GM23248 (cell line): ENCODE data around the gene TNFAIP8L1. TPM values are rescaled to one million over a fixed set of nuclear protein-coding genes. Genes with fewer than 3 reads are reported as not detected.

Source experiments
- DNase-seq: peaks from one replicate; pipeline ENCODE4 v3.0.0-alpha.2; 2015
- H2AFZ ChIP-seq: fragments of 200-600 bp; sonication (generic); 2 replicates; pipeline ENCODE4 v1.6.1; 2016; ENCODE audit warnings: antibody characterized with exemption
- H3F3A ChIP-seq: fragments of 200-600 bp; sonication (generic); 2 replicates; pipeline ENCODE4 v1.6.1; 2016; ENCODE audit warnings: mild to moderate bottlenecking, antibody characterized with exemption, mixed run types; ENCODE audit not compliant: insufficient read depth
- H3K27ac ChIP-seq: fragments of 200-600 bp; sonication (generic); 2 replicates; pipeline ENCODE4 v1.5.1; 2016; ENCODE audit warnings: mild to moderate bottlenecking
- H3K27me3 ChIP-seq: fragments of 200-600 bp; sonication (generic); replicated peaks from 2 replicates; pipeline ENCODE4 v1.6.1; 2016; ENCODE audit warnings: mild to moderate bottlenecking; ENCODE audit not compliant: insufficient read depth
- H3K36me3 ChIP-seq: fragments of 200-600 bp; sonication (generic); 2 replicates; pipeline ENCODE4 v1.6.1; 2016; ENCODE audit warnings: low read depth, mild to moderate bottlenecking
- H3K4me1 ChIP-seq: fragments of 200-600 bp; sonication (generic); 2 replicates; pipeline ENCODE4 v1.6.1; 2016; ENCODE audit warnings: mild to moderate bottlenecking; ENCODE audit not compliant: insufficient read depth
- H3K4me2 ChIP-seq: fragments of 200-600 bp; sonication (generic); one replicate; pipeline ENCODE4 v1.6.1; 2016; ENCODE audit warnings: mild to moderate bottlenecking; ENCODE audit not compliant: unreplicated experiment
- H3K4me3 ChIP-seq: fragments of 200-600 bp; sonication (generic); 2 replicates; pipeline ENCODE4 v1.5.1; 2016; ENCODE audit warnings: mild to moderate bottlenecking
- H3K79me2 ChIP-seq: fragments of 200-600 bp; sonication (generic); 2 replicates; pipeline ENCODE4 v1.6.1; 2016; ENCODE audit warnings: mild to moderate bottlenecking; ENCODE audit not compliant: insufficient read depth
- H3K9ac ChIP-seq: fragments of 200-600 bp; sonication (generic); 2 replicates; pipeline ENCODE4 v1.6.1; 2016; ENCODE audit warnings: mild to moderate bottlenecking
- H3K9me2 ChIP-seq: fragments of 200-600 bp; sonication (generic); 2 replicates; pipeline ENCODE4 v1.6.1; 2016; ENCODE audit warnings: mixed run types, mild to moderate bottlenecking, moderate library complexity; ENCODE audit not compliant: insufficient read depth
- H3K9me3 ChIP-seq: fragments of 200-600 bp; sonication (generic); one replicate; pipeline ENCODE4 v1.6.1; 2017; ENCODE audit warnings: low read depth
- H4K20me1 ChIP-seq: fragments of 200-600 bp; sonication (generic); 2 replicates; pipeline ENCODE4 v1.6.0; 2016; ENCODE audit not compliant: insufficient read depth
- EZH2 ChIP-seq: fragments of 200-600 bp; sonication (generic); IDR thresholded peaks from 2 replicates; pipeline ENCODE4 v1.6.1; 2018; ENCODE audit warnings: antibody characterized with exemption, mild to moderate bottlenecking; ENCODE audit not compliant: insufficient read depth, poor library complexity, severe bottlenecking
- EZH2phosphoT487 ChIP-seq: fragments of 200-600 bp; sonication (generic); IDR thresholded peaks from 2 replicates; pipeline ENCODE4 v1.6.1; 2018; ENCODE audit warnings: antibody characterized with exemption, moderate library complexity, mild to moderate bottlenecking, low read depth; ENCODE audit not compliant: insufficient read depth
- WGBS, 2 experiments: methylation state at CpG; one replicate each; pipeline ENCODE4 v1.1.6; 2015 to 2017; ENCODE audit warnings: low lambda C conversion rate in 2 of 2, low coverage in 1 of 2; ENCODE audit errors: missing lambda C conversion rate in 2 of 2; 5-methylcytosine and 5-hydroxymethylcytosine counted together
- in situ Hi-C: fragments of 300-500 bp; cut with MboI; formaldehyde crosslinking; loops from 2 replicates; pipeline ENCODE4 v1.15.0; 2020
- polyA plus RNA-seq: library from polyadenylated mRNA; unstranded; fragments of >200 nt; fragmentation: Nextera tagmentation; extraction: Ambion mirVana; gene quantifications from 2 replicates; pipeline ENCODE4 v1.2.1, GENCODE V29; 2016
- total RNA-seq: library from RNA; depleted of rRNA; stranded (reverse); fragments of >200 nt; shearing (Covaris generic); gene quantifications from 2 replicates; pipeline ENCODE4 v1.2.3, GENCODE V29; 2014

Gene TNFAIP8L1
- total and polyA plus RNA-seq, 2 experiments from 2014 or later: 0.86 to 2.0 TPM

GRCh38 chr19:4618019-4618418 lies 21.3 kb upstream of the TNFAIP8L1 start:
- H3K4me2 ChIP-seq: no peak overlapping the region
- no peak overlapping the region for H3K9ac ChIP-seq
- no peaks in the 10 kb centered on the region for H4K20me1 ChIP-seq
- H3K79me2 ChIP-seq: no peaks in the 10 kb centered on the region
- no peak for DNase-seq
- no peaks in the 10 kb centered on the region for H3K4me1 ChIP-seq
- H3K4me3 ChIP-seq: no peak overlapping the region
- no peaks in the 10 kb centered on the region for H3K36me3 ChIP-seq
- peaks cover 27% of the 10 kb centered on the region for H3K27me3 ChIP-seq
- TF ChIP-seq EZH2 (no peak), EZH2phosphoT487 (no peak)
- WGBS, 2 experiments: 43 to 54% methylated on average over 3 to 6 of the region's 6 CpGs
- no peaks in the 10 kb centered on the region for H3K9me3 ChIP-seq
- no peak overlapping the region for H2AFZ ChIP-seq
- in situ Hi-C loops: no loop called here
- H3F3A ChIP-seq: no peaks in the 10 kb centered on the region
- no peaks in the 10 kb centered on the region for H3K9me2 ChIP-seq
- no peak overlapping the region for H3K27ac ChIP-seq

DNA sequence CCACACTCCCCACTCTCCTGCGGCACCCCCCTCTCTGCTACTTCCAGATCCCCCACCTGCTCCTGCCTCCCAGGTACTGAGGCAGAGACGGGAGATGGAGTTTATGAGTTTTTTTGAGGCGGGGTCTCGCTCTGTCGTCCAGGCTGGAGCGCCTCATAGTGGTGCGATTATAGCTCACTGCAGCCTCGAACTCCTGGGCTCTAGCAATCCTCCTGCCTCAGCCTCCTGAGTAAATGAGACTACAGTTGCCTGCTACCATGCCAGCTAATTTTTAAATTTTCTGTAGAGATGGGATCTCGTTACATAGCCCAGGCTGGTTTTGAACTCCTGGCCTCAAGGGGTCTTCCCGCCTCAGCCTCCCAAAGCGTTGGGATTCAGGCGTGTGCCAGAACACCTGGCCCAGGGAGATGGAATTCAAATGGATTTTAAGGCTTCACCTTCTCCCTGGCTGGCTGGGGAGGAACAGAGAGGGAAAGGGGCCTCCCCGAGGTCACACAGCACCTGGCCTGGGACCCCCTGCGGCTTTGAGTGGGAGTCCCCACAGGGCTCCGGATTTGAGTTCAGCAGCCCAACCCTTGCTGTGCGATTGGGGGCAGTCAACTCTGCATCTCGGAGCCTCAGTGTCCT lies 19.5 kb upstream of the TNFAIP8L1 start:
- no peaks in the 10 kb centered on the region for H4K20me1 ChIP-seq
- no peaks in the 10 kb centered on the region for H3K79me2 ChIP-seq
- WGBS, 2 experiments: 62 to 67% methylated on average over 17 of the region's 17 CpGs
- no peaks in the 10 kb centered on the region for H3K9me3 ChIP-seq
- no peak overlapping the region for H3K4me2 ChIP-seq
- H3K9me2 ChIP-seq: no peaks in the 10 kb centered on the region
- no peak for DNase-seq
- H3K27me3 ChIP-seq: peaks cover 28% of the 10 kb centered on the region
- no peak for TF ChIP-seq EZH2phosphoT487
- no peak for TF ChIP-seq EZH2
- no peaks in the 10 kb centered on the region for H3F3A ChIP-seq
- H3K36me3 ChIP-seq: no peaks in the 10 kb centered on the region
- H2AFZ ChIP-seq: no peak overlapping the region
- H3K9ac ChIP-seq: no peak overlapping the region
- H3K4me1 ChIP-seq: no peaks in the 10 kb centered on the region
- in situ Hi-C loops: no loop called here
- no peak overlapping the region for H3K4me3 ChIP-seq
- no peak overlapping the region for H3K27ac ChIP-seq

DNA sequence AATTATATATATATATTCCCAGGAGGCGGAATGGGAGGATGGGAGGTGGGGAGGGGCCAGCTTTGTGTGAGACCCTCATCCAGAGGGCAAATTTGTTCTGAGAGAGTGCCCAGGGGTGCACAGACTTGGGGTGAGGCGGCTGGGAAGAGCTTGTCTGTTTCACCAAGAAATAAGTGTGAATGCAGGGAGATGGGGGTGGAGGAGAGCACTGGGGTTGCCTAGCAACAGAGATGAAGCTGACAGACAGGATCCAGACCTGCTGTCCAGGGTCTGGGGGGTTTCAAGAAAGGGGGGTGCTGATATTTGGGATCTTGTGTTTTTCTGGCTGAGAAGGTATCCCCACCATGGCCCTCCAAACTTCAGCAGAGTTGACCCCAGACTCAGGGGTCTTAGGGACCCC lies 18.6 kb upstream of the TNFAIP8L1 start:
- Histone ChIP-seq H3K27ac (no peak overlapping the region), H3K4me3 (no peak overlapping the region), H3K36me3 (no peaks in the 10 kb centered on the region), H3F3A (no peaks in the 10 kb centered on the region), H3K9me3 (no peaks in the 10 kb centered on the region), H4K20me1 (no peaks in the 10 kb centered on the region), H3K9ac (no peak overlapping the region), H3K4me1 (no peaks in the 10 kb centered on the region), H3K9me2 (no peaks in the 10 kb centered on the region), H2AFZ (no peak overlapping the region), H3K4me2 (no peak overlapping the region), H3K27me3 (peaks cover 28% of the 10 kb centered on the region), H3K79me2 (no peaks in the 10 kb centered on the region)
- 3 to 6% methylated on average over 2 of the region's 2 CpGs for WGBS, 2 experiments
- TF ChIP-seq EZH2 (no peak), EZH2phosphoT487 (no peak)
- in situ Hi-C loops: no loop called here
- peak; percentile 49 for DNase-seq

DNA sequence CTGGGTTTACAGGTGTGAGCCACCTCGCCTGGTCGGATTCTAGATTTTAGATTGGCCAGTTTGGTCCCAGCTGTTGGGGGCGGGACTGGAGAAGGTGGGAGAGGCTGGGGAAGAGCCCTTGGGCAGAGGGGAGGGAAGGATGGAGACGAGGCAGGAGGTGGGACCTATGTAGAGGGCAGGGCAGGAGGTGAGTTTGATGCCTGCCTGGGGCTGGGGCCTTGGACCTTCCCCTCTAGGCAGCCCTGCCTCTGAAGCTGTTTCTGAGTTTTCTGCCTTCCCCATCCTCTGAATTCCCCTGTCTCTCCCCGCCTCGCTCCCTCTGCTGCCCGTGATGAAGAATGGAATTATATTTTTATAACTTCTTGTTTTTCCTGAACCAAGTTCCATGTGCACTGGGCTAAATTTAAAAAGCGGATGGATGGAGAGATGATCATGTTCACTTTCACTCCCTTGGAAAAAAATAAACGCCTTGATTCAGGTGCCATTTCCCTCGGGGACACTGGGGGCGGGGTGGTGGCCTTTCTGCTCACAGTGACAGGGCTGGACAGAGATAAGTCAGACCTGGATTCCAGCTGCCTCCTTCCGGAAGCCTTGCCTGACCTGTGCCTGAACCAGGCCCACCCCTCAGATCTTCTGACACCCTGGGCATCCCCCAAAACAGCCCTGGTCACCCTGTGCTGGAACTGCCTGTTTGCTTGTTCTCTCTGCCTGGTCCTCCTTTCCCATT lies 16.5 kb upstream of the TNFAIP8L1 start:
- no peak for DNase-seq
- Histone ChIP-seq H3K4me2 (no peak overlapping the region), H3K36me3 (no peaks in the 10 kb centered on the region), H3K9me3 (no peaks in the 10 kb centered on the region), H3K27me3 (peaks cover 28% of the 10 kb centered on the region), H3K9ac (no peak overlapping the region), H3K9me2 (no peaks in the 10 kb centered on the region), H2AFZ (no peak overlapping the region), H3K4me3 (no peak overlapping the region), H3K79me2 (no peaks in the 10 kb centered on the region), H3F3A (no peaks in the 10 kb centered on the region), H3K4me1 (no peaks in the 10 kb centered on the region), H4K20me1 (no peaks in the 10 kb centered on the region), H3K27ac (no peak overlapping the region)
- 27 to 28% methylated on average over 11 to 12 of the region's 12 CpGs for WGBS, 2 experiments
- TF ChIP-seq EZH2 (no peak), EZH2phosphoT487 (no peak)
- in situ Hi-C loops: no loop called here
